ENCODE results near the gene REXO1. TPM values are rescaled to one million over a fixed set of nuclear protein-coding genes. Genes with fewer than 3 reads are reported as not detected.
A peak's percentile ranks its signal among the peaks of the same experiment; 100 is the strongest.

The REXO1 gene
- total and polyA plus RNA-seq, 9 of the 15 experiments (the other 6 are each of a cell fraction or from before 2014, with no cell fraction given), result 0.04 to 63.3 (median 15.8) TPM

GRCh38 chr19:1765904-1766799, 82.1 kb downstream of the REXO1 start (continued):
- TF ChIP-seq PRDM10 (IDR thresholded peaks at IDR 0.05; ENCODE audit: partially characterized antibody), result no peak
- no peak for TF ChIP-seq BRCA1 (IDR thresholded peaks at IDR 0.05)
- TF ChIP-seq BRCA1 (CRISPR knock-in tag; IDR thresholded peaks at IDR 0.05), result no peak
- TF ChIP-seq ZNF740 (CRISPR knock-in tag; IDR thresholded peaks at IDR 0.05), result peak; percentile 78
- no peak for TF ChIP-seq ZNF740 (tag; IDR thresholded peaks at IDR 0.05)
- TF ChIP-seq ZBTB43 (CRISPR knock-in tag; IDR thresholded peaks at IDR 0.05), result no peak
- no peak for TF ChIP-seq NFRKB (IDR thresholded peaks at IDR 0.05; ENCODE audit: low read depth)

MicroRNA genes within 50 kb of the gene (microRNA counts, 767-probe panel; counts per million panel counts)
- not detected for microRNA hsa-miR-1909-3p

Small RNA genes lying within 50 kb of the gene (microRNA-seq; reads per million reads assigned to microRNA genes)
- gene MIR1909 (ENCODE audit: borderline microRNAs expressed), result 0.36 reads per million

Other genes starting within 250 kb of the REXO1 start
Only the 7 nearest of the 13 such genes appear.
- not detected in 2 replicates for gene ONECUT3, start 95.0 kb downstream of the REXO1 start, total RNA-seq (2014; rRNA removed)
- gene ONECUT3, start 95.0 kb downstream of the REXO1 start, total RNA-seq (2014; rRNA removed; fragmentation: Illumina TruSeq; extraction: Trizol), result not detected in 2 replicates
- gene ONECUT3, start 95.0 kb downstream of the REXO1 start, total RNA-seq (2015; rRNA removed; fragmentation: Illumina TruSeq; extraction: Trizol), result not detected in 2 replicates
- gene ONECUT3, start 95.0 kb downstream of the REXO1 start, total RNA-seq (2021), result not detected in 2 replicates
- gene ONECUT3, start 95.0 kb downstream of the REXO1 start, polyA plus RNA-seq (2011; rRNA removed), result 0.01 TPM in 1 of 2 replicates, not detected in the other
- not detected in 2 replicates for gene ONECUT3, start 95.0 kb downstream of the REXO1 start, polyA plus RNA-seq (2014; fragmentation: Illumina TruSeq; extraction: Trizol)
- not detected for gene ONECUT3, start 95.0 kb downstream of the REXO1 start, polyA plus RNA-seq (2014; fragmentation: Nextera tagmentation; extraction: Ambion mirVana)
- not detected in 2 replicates for gene ONECUT3, start 95.0 kb downstream of the REXO1 start, polyA plus RNA-seq (2014; rRNA removed)
- 3.2 and 5.0 TPM in 2 replicates for gene ATP8B3, start 36.2 kb downstream of the REXO1 start, total RNA-seq (2014; rRNA removed)
- gene ATP8B3, start 36.2 kb downstream of the REXO1 start, total RNA-seq (2014; rRNA removed; fragmentation: Illumina TruSeq; extraction: Trizol), result 3.2 and 3.6 TPM in 2 replicates
- gene ATP8B3, start 36.2 kb downstream of the REXO1 start, total RNA-seq (2015; rRNA removed; fragmentation: Illumina TruSeq; extraction: Trizol), result 3.8 and 4.3 TPM in 2 replicates
- gene ATP8B3, start 36.2 kb downstream of the REXO1 start, total RNA-seq (2021), result 12.3 and 13.2 TPM in 2 replicates
- gene ATP8B3, start 36.2 kb downstream of the REXO1 start, polyA plus RNA-seq (2011; rRNA removed), result 8.3 and 13.2 TPM in 2 replicates
- gene ATP8B3, start 36.2 kb downstream of the REXO1 start, polyA plus RNA-seq (2014; fragmentation: Illumina TruSeq; extraction: Trizol), result 6.0 and 6.4 TPM in 2 replicates
- gene ATP8B3, start 36.2 kb downstream of the REXO1 start, polyA plus RNA-seq (2014; fragmentation: Nextera tagmentation; extraction: Ambion mirVana), result 1 to 10 TPM; 1.2 to 2.2 TPM
- gene ATP8B3, start 36.2 kb downstream of the REXO1 start, polyA plus RNA-seq (2014; rRNA removed), result 10.1 and 11.9 TPM in 2 replicates
- 15.5 and 22.0 TPM in 2 replicates for gene KLF16, start 15.1 kb upstream of the REXO1 start, total RNA-seq (2014; rRNA removed)
- 3.4 and 3.8 TPM in 2 replicates for gene KLF16, start 15.1 kb upstream of the REXO1 start, total RNA-seq (2014; rRNA removed; fragmentation: Illumina TruSeq; extraction: Trizol)
- gene KLF16, start 15.1 kb upstream of the REXO1 start, total RNA-seq (2015; rRNA removed; fragmentation: Illumina TruSeq; extraction: Trizol), result 7.9 and 9.4 TPM in 2 replicates
- 59.1 and 60.4 TPM in 2 replicates for gene KLF16, start 15.1 kb upstream of the REXO1 start, total RNA-seq (2021)
- gene KLF16, start 15.1 kb upstream of the REXO1 start, polyA plus RNA-seq (2011; rRNA removed), result 3.7 and 4.8 TPM in 2 replicates
- gene KLF16, start 15.1 kb upstream of the REXO1 start, polyA plus RNA-seq (2014; fragmentation: Illumina TruSeq; extraction: Trizol), result 6.8 and 13.1 TPM in 2 replicates
- gene KLF16, start 15.1 kb upstream of the REXO1 start, polyA plus RNA-seq (2014; fragmentation: Nextera tagmentation; extraction: Ambion mirVana), result under 1 TPM; 0.04 to 0.10 TPM
- gene KLF16, start 15.1 kb upstream of the REXO1 start, polyA plus RNA-seq (2014; rRNA removed), result 15.4 and 27.5 TPM in 2 replicates
- gene ABHD17A, start 37.0 kb upstream of the REXO1 start, total RNA-seq (2014; rRNA removed), result 135 and 157 TPM in 2 replicates
- gene ABHD17A, start 37.0 kb upstream of the REXO1 start, total RNA-seq (2014; rRNA removed; fragmentation: Illumina TruSeq; extraction: Trizol), result 0.93 and 1.5 TPM in 2 replicates
- gene ABHD17A, start 37.0 kb upstream of the REXO1 start, total RNA-seq (2015; rRNA removed; fragmentation: Illumina TruSeq; extraction: Trizol), result 18.9 and 26.5 TPM in 2 replicates
- gene ABHD17A, start 37.0 kb upstream of the REXO1 start, total RNA-seq (2021), result 84.2 and 87.7 TPM in 2 replicates
- gene ABHD17A, start 37.0 kb upstream of the REXO1 start, polyA plus RNA-seq (2011; rRNA removed), result 24.6 and 45.3 TPM in 2 replicates
- gene ABHD17A, start 37.0 kb upstream of the REXO1 start, polyA plus RNA-seq (2014; fragmentation: Illumina TruSeq; extraction: Trizol), result 3.6 and 16.9 TPM in 2 replicates
- gene ABHD17A, start 37.0 kb upstream of the REXO1 start, polyA plus RNA-seq (2014; fragmentation: Nextera tagmentation; extraction: Ambion mirVana), result under 1 TPM in 1 of 2 experiments, not detected in 1; 0.04 TPM
- gene ABHD17A, start 37.0 kb upstream of the REXO1 start, polyA plus RNA-seq (2014; rRNA removed), result 95.1 and 99.0 TPM in 2 replicates
- 7.8 and 10.4 TPM in 2 replicates for gene ADAT3, start 56.9 kb upstream of the REXO1 start, total RNA-seq (2014; rRNA removed)
- gene ADAT3, start 56.9 kb upstream of the REXO1 start, total RNA-seq (2014; rRNA removed; fragmentation: Illumina TruSeq; extraction: Trizol), result not detected in 2 replicates
- 0.72 and 1.7 TPM in 2 replicates for gene ADAT3, start 56.9 kb upstream of the REXO1 start, total RNA-seq (2015; rRNA removed; fragmentation: Illumina TruSeq; extraction: Trizol)
- 15.1 and 15.6 TPM in 2 replicates for gene ADAT3, start 56.9 kb upstream of the REXO1 start, total RNA-seq (2021)
- 0.67 and 1.1 TPM in 2 replicates for gene ADAT3, start 56.9 kb upstream of the REXO1 start, polyA plus RNA-seq (2011; rRNA removed)
- 0.68 TPM in 1 of 2 replicates, not detected in the other for gene ADAT3, start 56.9 kb upstream of the REXO1 start, polyA plus RNA-seq (2014; fragmentation: Illumina TruSeq; extraction: Trizol)
- gene ADAT3, start 56.9 kb upstream of the REXO1 start, polyA plus RNA-seq (2014; fragmentation: Nextera tagmentation; extraction: Ambion mirVana), result not detected
- gene ADAT3, start 56.9 kb upstream of the REXO1 start, polyA plus RNA-seq (2014; rRNA removed), result 9.2 and 10.2 TPM in 2 replicates
- 20.9 and 26.4 TPM in 2 replicates for gene SCAMP4, start 56.9 kb upstream of the REXO1 start, total RNA-seq (2014; rRNA removed)
- gene SCAMP4, start 56.9 kb upstream of the REXO1 start, total RNA-seq (2014; rRNA removed; fragmentation: Illumina TruSeq; extraction: Trizol), result 4.1 and 5.6 TPM in 2 replicates
- gene SCAMP4, start 56.9 kb upstream of the REXO1 start, total RNA-seq (2015; rRNA removed; fragmentation: Illumina TruSeq; extraction: Trizol), result 12.8 and 13.2 TPM in 2 replicates
- gene SCAMP4, start 56.9 kb upstream of the REXO1 start, total RNA-seq (2021), result 40.3 and 45.9 TPM in 2 replicates
- gene SCAMP4, start 56.9 kb upstream of the REXO1 start, polyA plus RNA-seq (2011; rRNA removed), result 6.7 and 8.9 TPM in 2 replicates
- gene SCAMP4, start 56.9 kb upstream of the REXO1 start, polyA plus RNA-seq (2014; fragmentation: Illumina TruSeq; extraction: Trizol), result 15.2 and 26.1 TPM in 2 replicates
- gene SCAMP4, start 56.9 kb upstream of the REXO1 start, polyA plus RNA-seq (2014; fragmentation: Nextera tagmentation; extraction: Ambion mirVana), result under 1 TPM; 0.81 to 0.89 TPM
- 17.1 and 19.3 TPM in 2 replicates for gene SCAMP4, start 56.9 kb upstream of the REXO1 start, polyA plus RNA-seq (2014; rRNA removed)
- 105 and 124 TPM in 2 replicates for gene CSNK1G2, start 92.7 kb upstream of the REXO1 start, total RNA-seq (2014; rRNA removed)
- 9.8 and 25.1 TPM in 2 replicates for gene CSNK1G2, start 92.7 kb upstream of the REXO1 start, total RNA-seq (2014; rRNA removed; fragmentation: Illumina TruSeq; extraction: Trizol)
- 60.4 and 66.9 TPM in 2 replicates for gene CSNK1G2, start 92.7 kb upstream of the REXO1 start, total RNA-seq (2015; rRNA removed; fragmentation: Illumina TruSeq; extraction: Trizol)
- gene CSNK1G2, start 92.7 kb upstream of the REXO1 start, total RNA-seq (2021), result 91.3 and 95.8 TPM in 2 replicates
- 49.5 and 66.2 TPM in 2 replicates for gene CSNK1G2, start 92.7 kb upstream of the REXO1 start, polyA plus RNA-seq (2011; rRNA removed)
- 45.2 and 91.1 TPM in 2 replicates for gene CSNK1G2, start 92.7 kb upstream of the REXO1 start, polyA plus RNA-seq (2014; fragmentation: Illumina TruSeq; extraction: Trizol)
- under 1 TPM; 0.48 to 0.72 TPM for gene CSNK1G2, start 92.7 kb upstream of the REXO1 start, polyA plus RNA-seq (2014; fragmentation: Nextera tagmentation; extraction: Ambion mirVana)
- 119 and 126 TPM in 2 replicates for gene CSNK1G2, start 92.7 kb upstream of the REXO1 start, polyA plus RNA-seq (2014; rRNA removed)

Data from K562 (cell line).